HG02884 (cell line): ENCODE results near the gene DDI2.
"Not testable (repeated sequence)": the region's sequence is repeated elsewhere in the genome, so short reads cannot be mapped to it uniquely, and the experiment has no call there.

Experiments used
- ATAC-seq: cut with Tn5 transposase; IDR thresholded peaks from one replicate; pipeline ENCODE4 v1.9.1; 2021; ENCODE audit warnings: mild to moderate bottlenecking, moderate library complexity; ENCODE audit not compliant: unreplicated experiment

The DDI2 gene

GRCh38 chr1:15676688-15677661, 59.7 kb downstream of the DDI2 start:
- ATAC-seq, result no peak

- no peak for ATAC-seq
Observed at GRCh38 chr1:15678578-15678977, 61.3 kb downstream of the DDI2 start.

GRCh38 chr1:15680131-15680530, 62.9 kb downstream of the DDI2 start:
- no peak for ATAC-seq

- no peak for ATAC-seq
Observed at GRCh38 chr1:15680561-15681348, 63.5 kb downstream of the DDI2 start.

- ATAC-seq, result no peak
Observed at GRCh38 chr1:15681349-15682292, 64.4 kb downstream of the DDI2 start.

GRCh38 chr1:15682936-15683341, 65.7 kb downstream of the DDI2 start:
- ATAC-seq, result no peak

- no peak for ATAC-seq
Observed at GRCh38 chr1:15683345-15684039, 66.2 kb downstream of the DDI2 start.

GRCh38 chr1:15684042-15684461, 66.8 kb downstream of the DDI2 start, which contains the start of gene PLEKHM2:
PLEKHM2 (plus strand) TSS chr1:15684320; CDS start chr1:15684559, 239 bp downstream.
- no peak for ATAC-seq

GRCh38 chr1:15684468-15685291, 67.4 kb downstream of the DDI2 start:
- no peak for ATAC-seq

- no peak for ATAC-seq
Observed at GRCh38 chr1:15685820-15686219, 68.6 kb downstream of the DDI2 start.

GRCh38 chr1:15687446-15687845, 70.2 kb downstream of the DDI2 start:
- ATAC-seq, result no peak

- no peak for ATAC-seq
Observed at GRCh38 chr1:15690317-15690716, 73.1 kb downstream of the DDI2 start.

GRCh38 chr1:15691434-15692032, 74.3 kb downstream of the DDI2 start:
- ATAC-seq, result no peak

- ATAC-seq, result no peak
Observed at GRCh38 chr1:15692121-15692682, 74.9 kb downstream of the DDI2 start.

- ATAC-seq, result no peak
Observed at GRCh38 chr1:15693371-15693770, 76.1 kb downstream of the DDI2 start.

GRCh38 chr1:15696956-15697521, 79.8 kb downstream of the DDI2 start:
- peak; percentile 88 for ATAC-seq

GRCh38 chr1:15698201-15698600, 80.9 kb downstream of the DDI2 start:
- ATAC-seq, result no peak

- ATAC-seq, result not testable (repeated sequence)
Observed at GRCh38 chr1:15699321-15699720, 82.1 kb downstream of the DDI2 start.
